Myocyte (in vitro differentiated cells): ENCODE results near the gene RELA. TPM values are rescaled to one million over a fixed set of nuclear protein-coding genes. Genes with fewer than 3 reads are reported as not detected.

Experiments used
- DNase-seq: peaks from one replicate; pipeline ENCODE4 v3.0.0-alpha.2; 2012; ENCODE audit warnings: low read depth
- total RNA-seq: library from RNA; depleted of rRNA; stranded (reverse); fragments of >200 nt; gene quantifications from 2 replicates; pipeline ENCODE4 v1.2.3, GENCODE V29; 2014

Gene RELA
- total RNA-seq, 1 donor from 2014 or later: 37.1 TPM

DNA sequence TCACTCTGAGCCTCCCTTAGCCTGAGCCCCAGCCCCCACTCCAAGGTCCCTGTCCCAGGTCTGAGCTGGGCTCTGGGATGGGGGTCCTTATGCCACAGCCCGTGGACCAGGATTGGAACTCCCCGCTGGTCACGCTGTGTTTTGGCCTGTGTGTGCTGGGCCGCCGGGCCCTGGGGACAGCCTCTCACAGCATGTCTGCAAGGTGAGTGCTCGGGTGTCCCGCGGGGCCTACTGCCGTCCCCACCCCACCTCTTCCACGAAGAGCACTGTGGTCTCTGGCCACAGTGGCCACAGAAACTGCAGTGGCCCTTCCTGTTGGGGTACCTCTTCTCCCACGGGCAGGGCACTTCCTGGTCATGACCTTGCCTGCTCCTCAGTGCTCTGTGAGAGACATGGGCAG, 28.3 kb downstream of the RELA start:
- no peak for DNase-seq

DNA sequence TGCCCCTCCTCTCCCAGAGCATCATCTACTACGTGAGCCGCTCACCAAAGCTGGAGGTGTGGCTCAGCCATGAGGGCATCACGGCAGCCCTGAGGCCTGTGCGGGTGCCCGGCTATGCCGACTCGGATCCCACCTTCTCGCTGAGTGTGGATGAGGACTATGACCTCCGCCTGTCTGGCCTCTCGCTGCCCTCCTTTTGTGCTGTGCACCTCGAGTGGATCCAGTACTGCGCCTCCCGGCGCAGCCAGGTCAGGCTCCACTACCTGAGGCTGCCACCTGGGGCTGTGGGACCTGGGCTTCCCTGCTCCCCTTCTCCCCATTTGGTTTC, 28.6 kb downstream of the RELA start:
- DNase-seq: no peak

DNA sequence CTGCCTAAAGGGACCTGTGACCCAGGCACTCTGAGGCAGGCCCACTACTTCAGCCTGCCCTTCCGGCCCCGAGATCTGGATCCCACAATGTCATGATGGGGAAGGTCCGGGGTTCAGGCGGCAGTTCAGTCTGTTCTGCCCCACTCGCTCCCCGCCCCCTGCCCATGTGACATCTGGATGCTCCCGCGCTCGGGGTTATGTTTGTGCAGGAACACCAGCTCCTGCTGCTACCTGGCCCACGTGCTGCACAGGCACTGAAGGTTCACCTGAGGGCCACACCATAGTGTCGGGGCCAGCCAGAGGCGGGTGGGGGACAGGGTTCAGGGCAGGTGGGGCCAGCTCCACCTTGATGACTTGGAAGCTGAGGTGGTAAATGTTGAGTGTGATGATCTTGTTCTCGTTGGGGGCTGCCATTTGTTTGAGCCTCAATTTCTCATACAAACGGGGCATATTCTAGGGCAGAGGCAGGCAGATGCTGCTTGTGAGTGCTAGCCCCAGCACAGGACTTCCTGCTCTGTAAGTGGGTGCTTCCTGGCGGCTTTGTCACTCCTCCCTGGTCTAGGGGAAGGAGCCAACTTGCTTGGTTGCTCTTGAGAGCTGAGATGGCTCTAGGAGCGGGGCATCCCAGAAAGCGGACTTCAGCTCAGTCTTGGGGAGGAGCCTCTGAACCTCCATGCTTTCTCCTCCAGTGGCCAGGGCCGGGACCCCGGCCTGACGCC, 29.2 kb downstream of the RELA start:
- no peak for DNase-seq

DNA sequence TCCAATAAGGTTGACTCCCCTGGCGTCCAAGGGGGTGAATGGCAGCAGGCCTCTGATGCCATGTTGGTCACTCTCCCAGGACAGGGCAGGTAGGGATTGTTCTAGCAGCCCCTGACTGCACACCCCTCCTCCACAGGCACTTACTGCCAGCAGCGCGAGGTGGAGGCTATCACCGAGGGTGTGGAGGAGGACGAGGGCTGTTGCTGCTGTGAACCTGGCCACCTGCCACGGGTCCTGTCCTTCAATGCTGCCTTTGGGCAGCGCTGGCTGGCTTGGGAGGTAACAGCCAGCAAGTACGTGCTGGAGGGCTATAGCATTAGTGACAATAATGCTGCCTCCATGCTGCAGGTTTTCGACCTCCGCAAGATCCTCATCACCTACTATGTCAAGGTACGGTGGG, 32.5 kb downstream of the RELA start:
- no peak for DNase-seq

DNA sequence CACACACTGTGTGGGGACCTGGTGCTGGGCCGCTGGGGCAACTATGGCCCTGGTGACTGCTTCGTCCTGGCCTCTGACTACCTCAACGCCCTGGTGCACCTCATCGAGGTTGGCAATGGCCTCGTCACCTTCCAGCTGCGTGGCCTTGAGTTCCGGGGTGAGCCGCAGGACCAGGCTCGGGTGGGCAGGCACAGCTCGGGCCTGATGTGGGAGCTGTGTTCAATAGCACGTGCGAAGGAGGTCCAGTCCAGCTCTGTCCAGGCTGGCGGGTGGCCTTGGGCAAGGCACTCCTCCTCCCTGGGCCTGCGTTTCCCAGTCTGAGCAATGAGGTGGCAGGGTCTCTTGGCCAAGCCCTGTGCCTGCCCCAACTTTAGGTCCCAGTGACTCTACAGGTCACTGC, 33.1 kb downstream of the RELA start:
- no peak for DNase-seq

DNA sequence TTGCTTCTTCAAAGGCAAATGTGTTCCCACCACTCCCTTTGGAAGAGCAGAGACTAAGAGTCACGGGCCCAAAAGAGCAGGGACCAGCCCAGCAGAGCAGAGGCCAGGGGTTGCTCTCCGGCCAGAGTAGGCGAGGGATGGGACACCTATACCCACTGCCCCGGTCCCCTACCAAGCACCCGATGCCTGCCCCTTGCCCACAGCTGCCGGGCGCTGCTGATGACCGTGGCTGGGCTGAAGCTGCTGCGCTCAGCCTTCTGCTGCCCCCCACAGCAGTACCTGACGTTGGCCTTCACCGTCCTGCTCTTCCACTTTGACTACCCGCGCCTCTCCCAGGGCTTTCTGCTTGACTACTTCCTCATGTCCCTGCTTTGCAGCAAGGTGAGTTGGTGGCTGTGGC, 35.5 kb downstream of the RELA start:
- DNase-seq: no peak

DNA sequence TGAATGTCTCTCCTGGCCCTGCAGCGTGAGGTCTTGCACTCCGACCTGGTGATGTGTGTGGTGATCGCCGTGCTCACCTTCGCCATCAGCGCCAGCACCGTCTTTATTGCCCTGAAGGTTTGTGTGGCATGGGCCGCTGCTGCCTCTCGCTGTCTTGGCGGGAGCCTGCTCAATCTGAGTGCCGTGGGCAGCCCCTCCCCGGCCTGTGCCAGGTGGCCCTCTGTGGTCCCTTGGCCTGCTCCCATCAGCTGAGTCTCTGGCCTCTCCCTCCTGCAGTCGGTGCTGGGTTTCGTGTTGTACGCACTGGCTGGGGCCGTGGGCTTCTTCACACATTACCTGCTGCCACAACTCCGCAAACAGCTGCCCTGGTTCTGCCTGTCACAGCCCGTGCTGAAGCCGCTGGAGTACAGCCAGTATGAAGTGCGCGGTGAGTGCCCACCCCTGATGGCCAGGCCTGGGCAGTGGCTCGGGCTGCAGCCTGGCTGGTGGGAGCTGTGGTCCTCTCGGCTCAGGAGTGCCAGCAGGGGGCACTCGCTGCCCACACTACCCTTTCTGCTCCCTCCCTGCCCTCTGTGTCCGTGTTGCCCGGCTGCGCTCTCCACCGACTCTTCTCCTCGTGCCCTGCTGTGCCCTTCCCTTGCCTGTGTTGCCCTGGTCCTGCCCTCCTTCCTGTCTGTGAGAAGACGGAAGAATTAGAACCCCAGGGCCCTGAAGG, 36.9 kb downstream of the RELA start:
- DNase-seq: peak; percentile 59

DNA sequence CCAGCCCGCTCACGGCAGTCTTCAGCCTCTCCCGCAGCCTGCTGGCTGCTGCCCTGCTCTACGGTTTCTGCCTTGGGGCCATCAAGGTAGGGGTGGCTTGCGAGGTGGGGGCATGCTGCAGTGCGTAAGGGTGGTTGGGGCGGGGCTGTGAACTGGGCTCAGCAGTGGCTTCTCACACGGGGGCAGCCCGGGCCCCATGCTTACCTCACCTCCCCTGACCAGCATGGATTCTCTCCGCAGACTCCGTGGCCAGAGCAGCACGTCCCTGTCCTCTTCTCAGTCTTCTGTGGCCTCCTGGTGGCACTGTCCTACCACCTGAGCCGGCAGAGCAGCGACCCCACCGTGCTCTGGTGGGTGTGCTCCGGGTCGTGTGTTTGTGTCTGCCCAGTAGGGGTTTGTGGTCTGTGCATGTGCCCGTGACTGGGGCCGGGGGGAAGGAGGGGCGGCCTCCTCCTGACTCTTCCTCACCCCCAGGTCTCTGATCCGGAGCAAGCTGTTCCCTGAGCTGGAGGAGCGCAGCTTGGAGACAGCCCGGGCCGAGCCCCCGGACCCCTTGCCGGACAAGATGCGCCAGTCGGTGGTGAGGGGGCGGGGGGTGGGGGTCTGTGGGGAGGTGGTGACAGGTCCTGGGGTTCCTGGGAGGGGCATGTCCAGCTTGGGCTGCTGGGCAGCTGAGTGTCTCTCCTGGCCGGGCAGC, 37.6 kb downstream of the RELA start:
- no peak for DNase-seq

DNA sequence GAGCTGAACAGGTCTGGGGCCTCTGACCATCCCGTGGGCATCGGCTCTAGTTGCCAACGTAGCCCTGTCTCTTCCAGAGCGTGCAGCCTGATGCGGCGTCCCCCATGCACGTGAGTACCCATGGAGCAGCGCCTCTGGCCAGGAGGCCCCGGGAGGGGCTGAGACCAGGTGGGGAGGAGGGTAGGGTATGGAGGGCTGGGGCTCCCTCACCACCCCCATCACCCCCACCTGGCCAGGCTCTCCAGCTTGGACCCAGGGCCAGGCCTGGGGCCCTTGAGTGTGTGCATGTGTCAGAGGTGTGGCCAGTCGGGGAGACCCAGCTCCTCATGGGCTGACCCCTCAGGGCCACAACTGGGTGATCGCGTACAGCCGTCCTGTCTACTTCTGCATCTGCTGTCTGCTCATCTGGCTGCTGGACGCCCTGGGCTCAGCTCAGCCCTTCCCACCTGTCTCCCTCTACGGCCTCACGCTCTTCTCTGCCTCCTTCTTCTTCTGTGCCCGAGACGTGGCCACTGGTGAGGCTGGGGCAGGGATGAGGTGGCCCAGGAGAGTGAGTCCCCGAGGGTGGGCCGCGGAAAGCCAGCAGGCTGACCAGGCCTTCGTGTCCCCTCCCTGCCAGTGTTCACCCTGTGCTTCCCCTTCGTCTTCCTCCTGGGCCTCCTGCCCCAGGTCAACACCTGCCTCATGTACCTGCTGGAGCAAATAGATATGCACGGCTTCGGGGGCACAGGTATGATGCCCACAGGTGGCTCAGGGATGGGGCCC, 38.7 kb downstream of the RELA start:
- DNase-seq: no peak

DNA sequence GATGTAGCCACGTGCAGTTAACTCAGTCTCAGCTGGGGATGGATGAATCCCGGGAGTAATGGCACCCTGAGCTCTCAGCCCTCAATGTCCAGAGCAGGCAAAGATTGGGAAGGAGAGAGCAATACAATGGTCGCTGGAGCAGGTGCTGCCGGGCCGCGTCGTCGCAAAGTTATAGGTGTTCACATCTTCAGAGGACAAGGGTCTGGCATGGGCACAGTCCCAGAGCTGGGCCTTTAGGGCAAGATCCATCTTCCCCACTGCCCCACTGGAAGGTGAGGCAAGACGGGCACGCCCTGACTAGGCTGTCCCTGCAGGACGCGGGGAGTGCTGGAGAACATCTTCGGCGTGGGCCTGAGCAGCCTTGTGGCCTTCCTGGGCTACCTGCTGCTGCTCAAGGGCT, 39.5 kb downstream of the RELA start:
- no peak for DNase-seq

DNA sequence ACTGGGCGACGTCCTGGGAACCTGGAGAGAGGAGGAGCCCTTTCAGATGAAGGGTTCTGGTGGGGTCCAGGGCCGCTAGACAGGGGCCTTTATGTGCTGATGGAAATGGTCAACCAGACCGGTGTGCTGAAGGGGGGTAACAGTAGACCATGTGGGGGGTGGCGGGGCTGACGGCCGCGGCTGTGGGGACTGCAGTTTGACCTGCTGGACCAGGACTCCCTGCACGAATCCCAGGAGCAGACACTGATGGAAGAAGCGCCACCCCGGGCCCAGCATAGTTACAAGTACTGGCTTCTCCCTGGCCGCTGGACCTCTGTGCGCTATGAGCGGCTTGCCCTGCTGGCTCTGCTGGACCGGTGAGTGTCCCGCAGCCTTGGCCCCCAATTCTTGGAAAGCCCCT, 40.7 kb downstream of the RELA start:
- DNase-seq: no peak

DNA sequence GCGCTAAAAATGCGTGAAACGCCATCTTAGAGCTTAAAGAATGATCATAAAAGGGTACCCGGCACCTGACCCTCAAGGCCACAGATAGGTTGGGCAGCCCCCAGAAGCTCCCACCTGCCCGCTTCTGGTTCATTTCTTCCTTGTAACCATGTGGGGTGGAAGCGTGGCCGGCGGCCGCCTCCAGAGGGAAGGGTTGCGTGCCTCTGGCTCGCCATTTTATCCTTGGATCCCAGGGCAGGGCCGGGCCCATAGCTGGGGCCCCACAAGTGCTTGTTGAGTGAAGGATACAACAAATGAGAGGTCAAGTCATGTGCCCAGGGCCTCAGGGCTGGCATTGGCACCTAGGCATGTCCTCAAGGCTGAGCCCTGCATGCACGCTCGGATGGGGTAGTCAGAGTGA, 41.3 kb downstream of the RELA start:
- DNase-seq: no peak

DNA sequence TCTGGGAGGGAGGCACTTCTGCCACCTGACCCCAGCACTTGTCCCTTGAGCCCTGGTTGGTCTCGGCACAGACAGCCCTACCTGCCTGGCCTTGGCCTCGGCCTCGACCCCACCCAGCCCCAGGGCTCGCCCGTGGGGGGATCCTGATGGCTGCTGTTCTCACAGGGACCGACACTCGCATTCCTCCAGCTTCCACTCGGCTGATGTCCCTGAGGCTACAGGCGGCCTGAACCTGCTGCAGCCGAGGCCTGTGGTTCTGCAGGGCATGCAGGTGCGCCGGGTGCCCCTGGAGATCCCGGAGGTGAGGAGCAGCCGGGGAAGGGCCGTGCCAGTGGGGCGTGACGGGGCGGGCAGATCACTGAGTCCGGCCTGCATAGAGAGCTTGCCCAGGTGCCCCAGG, 42.0 kb downstream of the RELA start:
- no peak for DNase-seq

DNA sequence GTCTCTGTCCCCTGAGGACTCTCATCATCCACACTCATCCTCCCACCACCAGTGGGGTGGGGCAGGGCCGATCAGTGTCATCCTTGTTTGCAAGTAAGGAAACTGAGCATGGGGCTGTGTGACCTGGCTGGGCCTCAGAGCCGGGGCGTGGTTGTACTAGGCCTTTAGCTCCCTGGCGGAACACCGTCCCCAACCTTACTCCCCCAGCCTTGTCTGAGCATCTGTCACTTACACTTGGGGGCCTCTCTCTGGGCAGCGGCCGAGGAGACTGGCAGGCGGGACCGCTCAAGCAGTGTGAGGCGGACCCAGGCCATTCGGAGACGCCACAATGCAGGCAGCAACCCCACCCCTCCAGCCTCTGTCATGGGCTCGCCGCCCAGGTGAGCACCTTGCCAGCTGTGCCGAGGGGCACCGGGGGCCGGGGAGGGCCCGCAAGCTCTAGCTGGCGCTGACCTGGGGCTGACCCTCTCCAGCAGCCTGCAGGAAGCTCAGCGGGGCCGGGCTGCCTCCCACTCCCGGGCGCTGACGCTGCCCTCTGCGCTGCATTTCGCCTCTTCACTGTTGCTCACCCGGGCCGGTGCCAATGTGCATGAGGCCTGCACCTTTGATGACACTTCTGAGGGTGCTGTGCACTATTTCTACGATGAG, 43.3 kb downstream of the RELA start:
- DNase-seq: no peak

DNA sequence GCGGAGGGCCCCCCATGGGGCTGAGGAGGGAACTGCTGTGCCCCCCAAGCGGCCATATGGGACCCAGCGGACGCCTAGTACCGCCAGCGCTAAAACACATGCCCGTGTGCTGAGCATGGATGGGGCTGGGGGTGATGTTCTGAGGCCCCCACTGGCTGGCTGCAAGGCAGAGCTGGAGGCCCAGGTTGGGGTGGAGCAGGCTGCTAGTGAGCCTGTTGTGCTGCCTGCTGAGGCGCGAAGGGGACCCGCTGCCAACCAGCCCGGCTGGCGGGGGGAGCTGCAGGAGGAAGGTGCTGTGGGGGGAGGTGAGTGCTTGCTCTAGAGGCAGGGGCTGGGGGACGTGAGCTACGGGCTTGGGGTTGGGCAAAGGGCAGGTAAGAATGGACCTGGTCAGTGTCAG, 44.0 kb downstream of the RELA start:
- DNase-seq: no peak

DNA sequence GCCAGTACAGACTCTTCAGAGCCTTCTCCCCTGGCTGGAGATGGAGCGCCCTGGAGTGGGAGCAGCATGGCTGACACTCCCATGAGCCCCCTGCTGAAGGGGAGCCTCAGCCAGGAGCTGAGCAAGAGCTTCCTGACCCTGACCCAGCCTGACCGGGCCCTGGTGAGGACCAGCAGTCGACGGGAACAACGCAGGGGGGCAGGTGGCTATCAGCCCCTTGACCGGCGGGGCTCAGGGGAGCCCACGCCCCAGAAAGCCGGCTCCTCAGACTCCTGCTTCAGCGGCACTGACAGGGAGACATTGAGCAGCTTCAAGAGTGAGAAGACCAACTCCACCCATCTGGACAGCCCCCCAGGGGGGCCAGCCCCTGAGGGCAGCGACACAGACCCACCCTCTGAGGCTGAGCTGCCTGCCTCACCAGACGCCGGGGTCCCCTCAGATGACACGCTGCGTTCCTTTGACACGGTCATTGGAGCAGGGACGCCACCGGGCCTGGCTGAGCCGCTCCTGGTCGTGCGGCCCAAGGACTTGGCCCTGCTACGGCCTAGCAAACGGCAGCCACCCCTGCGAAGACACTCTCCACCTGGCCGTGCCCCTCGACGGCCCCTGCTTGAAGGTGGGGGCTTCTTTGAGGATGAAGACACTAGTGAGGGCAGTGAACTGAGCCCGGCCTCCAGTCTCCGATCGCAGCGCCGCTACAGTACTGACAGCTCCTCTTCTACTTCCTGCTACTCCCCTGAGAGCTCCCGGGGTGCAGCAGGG, 44.5 kb downstream of the RELA start:
- no peak for DNase-seq

DNA sequence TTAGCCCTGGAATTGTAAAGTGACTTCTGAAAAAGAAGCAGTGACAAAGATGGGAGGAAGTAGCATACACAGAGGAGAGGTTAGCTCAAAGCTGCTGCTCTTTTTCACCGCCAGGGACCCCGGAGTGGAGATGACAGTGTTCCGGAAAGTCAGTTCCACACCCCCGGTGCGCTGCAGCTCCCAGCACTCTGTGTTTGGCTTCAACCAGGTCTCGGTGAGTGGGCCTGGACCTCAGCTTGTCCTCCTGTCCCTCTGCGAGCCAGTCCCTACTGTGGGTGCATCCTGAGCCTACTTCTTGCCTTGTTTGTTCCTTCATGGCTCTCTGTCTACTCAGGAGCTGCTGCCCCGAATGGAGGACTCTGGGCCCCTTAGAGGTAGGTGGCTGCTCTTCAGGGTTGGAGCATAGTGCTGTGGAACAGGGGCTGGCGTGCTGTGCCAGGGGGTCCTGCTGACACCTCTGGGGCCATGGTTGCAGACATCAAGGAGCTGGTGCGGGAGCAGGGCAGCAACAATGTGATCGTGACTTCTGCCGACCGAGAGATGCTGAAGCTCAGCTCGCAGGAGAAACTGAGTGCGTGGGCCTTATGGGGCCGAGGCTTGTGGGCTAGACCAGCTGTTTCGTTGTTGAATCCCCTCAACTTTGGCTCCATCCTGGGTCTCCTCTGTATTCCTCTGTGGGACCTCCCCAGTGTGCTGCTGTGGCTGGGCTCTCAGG, 45.4 kb downstream of the RELA start:
- no peak for DNase-seq

DNA sequence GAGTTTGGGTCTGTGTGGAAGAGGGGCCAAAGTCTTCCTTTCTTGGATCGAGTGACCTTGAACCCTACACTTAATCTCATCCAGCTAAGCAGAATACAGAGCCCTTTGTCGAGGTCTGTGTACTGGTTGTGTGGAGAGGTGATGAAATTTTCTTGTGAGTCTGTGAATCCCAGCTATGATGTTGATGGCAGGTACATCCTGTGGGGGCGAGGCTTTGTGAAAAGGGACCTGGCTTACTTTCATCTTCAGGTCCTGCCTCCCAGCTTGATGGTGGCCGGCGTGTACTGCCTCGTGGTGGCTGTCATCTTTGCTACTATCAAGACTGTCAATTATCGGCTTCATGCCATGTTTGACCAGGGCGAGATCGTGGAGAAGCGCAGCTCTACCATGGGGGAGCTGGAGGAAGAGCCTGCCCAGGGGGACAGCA, 46.1 kb downstream of the RELA start:
- no peak for DNase-seq

DNA sequence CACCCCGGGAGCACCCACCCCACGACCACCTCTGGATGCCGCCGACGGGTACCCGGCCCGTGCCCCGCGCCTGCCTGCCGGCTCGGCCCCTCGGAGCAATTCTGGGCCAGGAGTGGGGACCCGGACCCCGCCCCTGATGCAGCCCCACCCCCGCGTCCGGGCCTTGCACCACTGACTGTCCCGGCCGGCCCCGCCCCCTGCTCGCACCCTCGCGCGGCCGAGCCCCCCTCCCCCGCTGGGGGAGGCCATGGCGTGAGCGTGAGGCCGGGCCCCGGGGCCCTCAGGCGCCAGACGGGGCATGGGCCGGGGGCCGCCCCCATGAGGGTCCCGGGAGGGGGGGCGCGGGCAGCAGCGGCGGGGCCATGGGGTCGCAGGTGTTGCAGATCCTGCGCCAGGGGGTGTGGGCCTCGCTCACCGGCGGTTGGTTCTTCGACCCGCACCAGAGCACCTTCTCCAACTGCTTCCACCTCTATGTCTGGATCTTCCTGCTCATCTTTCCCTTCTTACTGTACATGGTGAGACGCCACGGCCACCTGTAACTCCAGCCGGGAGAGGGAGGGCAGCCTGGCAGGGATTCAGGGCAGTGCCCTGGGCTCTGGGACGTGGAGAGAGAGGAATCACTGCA, 46.7 kb downstream of the RELA start:
- no peak for DNase-seq
